22Rv1 (cell line): Measurements from ENCODE around the gene TTC38.

Experiments used
- H3K27ac ChIP-seq: fragments of 450-650 bp; 2 replicates; pipeline ENCODE4 v1.5.1; 2017
- ZFX ChIP-seq: fragments of 450-650 bp; IDR thresholded peaks from 2 replicates; pipeline ENCODE4 v1.6.1; 2017; ENCODE audit warnings: antibody characterized with exemption, borderline replicate concordance
- TF ChIP-seq, protein P1 (sequence below): fragments of 450-650 bp; IDR thresholded peaks from 2 replicates; pipeline ENCODE4 v1.5.1; 2017; ENCODE audit warnings: mild to moderate bottlenecking

Gene TTC38

DNA sequence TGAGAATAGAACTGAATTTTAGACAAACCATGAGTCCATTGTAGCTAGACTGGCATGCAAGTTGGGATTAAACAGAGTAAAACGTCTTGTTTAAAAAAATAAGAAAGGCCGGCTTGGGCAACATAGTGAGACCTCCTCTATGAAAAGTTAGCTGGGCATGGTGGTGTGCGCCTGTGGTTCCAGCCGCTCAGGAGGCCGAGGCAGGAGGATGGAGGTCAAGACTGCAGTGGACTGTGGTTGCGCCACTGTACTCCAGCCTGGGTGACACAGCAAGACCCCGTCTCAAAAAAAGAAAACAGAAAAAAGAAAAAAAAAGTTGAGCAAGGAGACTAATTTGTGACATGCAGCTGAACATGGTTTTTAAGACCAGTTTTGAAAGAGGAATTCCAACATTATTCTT lies 41.2 kb upstream of the TTC38 start:
- TF ChIP-seq, protein P1, sequence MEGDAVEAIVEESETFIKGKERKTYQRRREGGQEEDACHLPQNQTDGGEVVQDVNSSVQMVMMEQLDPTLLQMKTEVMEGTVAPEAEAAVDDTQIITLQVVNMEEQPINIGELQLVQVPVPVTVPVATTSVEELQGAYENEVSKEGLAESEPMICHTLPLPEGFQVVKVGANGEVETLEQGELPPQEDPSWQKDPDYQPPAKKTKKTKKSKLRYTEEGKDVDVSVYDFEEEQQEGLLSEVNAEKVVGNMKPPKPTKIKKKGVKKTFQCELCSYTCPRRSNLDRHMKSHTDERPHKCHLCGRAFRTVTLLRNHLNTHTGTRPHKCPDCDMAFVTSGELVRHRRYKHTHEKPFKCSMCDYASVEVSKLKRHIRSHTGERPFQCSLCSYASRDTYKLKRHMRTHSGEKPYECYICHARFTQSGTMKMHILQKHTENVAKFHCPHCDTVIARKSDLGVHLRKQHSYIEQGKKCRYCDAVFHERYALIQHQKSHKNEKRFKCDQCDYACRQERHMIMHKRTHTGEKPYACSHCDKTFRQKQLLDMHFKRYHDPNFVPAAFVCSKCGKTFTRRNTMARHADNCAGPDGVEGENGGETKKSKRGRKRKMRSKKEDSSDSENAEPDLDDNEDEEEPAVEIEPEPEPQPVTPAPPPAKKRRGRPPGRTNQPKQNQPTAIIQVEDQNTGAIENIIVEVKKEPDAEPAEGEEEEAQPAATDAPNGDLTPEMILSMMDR, result no peak
- no peak for TF ChIP-seq ZFX
- H3K27ac ChIP-seq, result no peak overlapping the region

DNA sequence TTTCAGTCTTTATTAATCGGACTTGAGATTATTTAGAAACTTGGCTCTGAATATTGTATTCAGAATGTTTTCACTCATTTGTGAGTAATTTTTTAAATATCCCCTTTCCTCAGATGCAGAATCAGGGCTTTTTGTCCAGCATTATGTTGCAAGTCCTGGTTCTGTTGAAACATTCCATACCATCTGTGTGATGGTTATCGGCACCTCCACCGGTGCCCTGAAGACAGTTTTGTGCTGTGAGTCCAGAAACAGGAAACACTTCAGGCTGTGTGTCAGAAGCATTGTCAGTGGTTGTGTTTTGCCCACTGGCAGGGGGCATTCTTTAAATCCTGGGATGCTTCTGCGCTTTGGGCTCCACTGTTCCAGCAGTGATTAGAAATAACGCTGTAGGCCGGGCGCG lies 38.1 kb upstream of the TTC38 start:
- H3K27ac ChIP-seq, result no peak overlapping the region
- no peak for TF ChIP-seq ZFX

DNA sequence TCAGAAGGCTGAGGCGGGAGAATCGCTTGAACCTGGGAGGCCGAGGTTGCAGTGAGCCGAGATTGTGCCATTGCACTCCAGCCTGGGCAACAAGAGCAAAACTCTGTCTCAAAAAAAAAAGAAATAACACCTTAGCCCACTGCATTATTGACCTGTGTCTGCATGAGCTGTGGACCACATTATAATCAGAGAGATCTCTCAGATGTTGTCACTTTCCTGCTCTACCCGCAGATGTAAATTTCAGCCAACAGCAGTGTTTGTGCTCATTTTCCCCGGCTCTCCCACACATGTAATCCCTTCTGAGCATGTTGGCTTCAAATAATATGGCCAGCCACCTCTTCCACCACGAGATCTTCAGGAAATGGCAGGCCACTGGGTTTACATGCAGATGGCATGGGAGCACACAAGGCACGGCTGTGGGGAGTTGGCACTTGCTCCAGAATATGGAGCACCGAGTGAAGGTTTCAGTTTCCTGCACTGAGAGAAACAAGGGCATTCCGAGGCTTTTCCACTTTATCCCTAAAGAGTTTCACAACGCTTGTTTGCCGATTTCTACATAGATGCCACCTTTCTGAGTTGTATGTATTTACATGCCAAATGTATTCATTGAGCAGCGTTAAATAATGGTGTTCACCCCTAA lies 37.4 kb upstream of the TTC38 start:
- no peak overlapping the region for H3K27ac ChIP-seq
- TF ChIP-seq, protein P1, result no peak
- no peak for TF ChIP-seq ZFX

DNA sequence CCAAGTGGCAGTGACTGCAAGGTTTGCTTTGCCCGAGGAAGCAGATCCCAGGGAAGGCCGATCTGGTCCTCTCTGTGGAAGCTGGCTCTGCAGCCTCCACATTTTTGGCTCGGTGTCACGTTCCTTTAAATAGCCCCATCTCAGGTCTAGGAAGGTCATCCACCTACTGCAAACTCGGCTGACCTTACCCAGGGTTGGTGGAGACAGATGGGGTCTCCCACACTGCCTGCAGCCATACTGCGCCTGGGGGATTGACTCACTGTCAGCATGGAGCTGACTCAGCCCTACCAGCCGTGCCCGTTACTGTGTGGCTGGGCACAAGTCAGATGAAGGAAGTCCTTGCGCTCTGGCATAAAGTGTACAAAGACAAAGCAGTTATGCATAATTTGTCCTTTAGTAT lies 34.6 kb upstream of the TTC38 start:
- TF ChIP-seq, protein P1, result no peak
- no peak for TF ChIP-seq ZFX
- no peak overlapping the region for H3K27ac ChIP-seq

DNA sequence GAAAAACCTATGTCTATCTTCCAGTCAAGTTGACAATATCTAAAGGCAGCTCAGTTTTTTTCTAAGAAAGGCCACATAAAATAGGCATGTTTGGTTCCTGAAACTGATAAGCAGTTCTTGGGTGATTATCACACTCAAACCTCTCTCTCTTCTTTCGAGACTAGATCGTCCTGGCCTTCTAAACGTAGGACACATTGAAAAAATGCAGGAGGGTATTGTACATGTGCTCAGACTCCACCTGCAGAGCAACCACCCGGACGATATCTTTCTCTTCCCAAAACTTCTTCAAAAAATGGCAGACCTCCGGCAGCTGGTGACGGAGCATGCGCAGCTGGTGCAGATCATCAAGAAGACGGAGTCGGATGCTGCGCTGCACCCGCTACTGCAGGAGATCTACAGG lies 32.8 kb upstream of the TTC38 start:
- TF ChIP-seq, protein P1, result no peak
- no peak for TF ChIP-seq ZFX
- H3K27ac ChIP-seq, result no peak overlapping the region

DNA sequence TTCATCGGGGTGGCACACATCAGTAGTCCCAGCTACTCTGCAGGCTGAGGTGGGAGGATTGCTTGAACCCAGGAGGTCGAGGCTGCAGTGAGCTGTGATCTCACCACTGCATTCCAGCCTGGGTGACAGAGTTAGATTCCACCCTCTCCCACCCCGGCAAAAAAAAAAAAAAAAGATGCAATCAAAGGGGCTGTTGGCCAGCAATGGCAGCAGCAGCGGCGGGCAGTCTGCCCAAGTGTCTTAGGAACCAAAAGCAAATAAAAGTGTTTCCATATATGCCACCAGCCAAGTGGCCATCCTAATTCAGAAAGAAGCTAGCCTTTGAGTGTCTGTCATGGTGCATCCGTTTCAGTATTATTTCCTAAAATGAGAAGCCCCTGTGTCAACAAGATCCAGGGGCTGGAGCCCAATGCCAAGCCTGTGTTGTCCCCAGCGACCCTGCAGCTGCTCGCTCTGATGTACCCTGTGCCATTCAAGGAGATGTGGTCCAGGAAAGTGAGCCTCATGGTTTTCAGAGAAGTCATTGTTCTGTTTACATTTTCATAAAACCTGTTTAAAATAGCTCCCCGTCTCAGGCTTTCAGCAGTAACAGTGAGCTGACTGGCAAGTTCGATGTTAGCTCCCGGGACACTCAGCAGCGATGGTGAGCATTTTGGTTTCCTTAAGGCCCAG lies 30.2 kb upstream of the TTC38 start:
- no peak overlapping the region for H3K27ac ChIP-seq
- TF ChIP-seq, protein P1, result no peak
- no peak for TF ChIP-seq ZFX

DNA sequence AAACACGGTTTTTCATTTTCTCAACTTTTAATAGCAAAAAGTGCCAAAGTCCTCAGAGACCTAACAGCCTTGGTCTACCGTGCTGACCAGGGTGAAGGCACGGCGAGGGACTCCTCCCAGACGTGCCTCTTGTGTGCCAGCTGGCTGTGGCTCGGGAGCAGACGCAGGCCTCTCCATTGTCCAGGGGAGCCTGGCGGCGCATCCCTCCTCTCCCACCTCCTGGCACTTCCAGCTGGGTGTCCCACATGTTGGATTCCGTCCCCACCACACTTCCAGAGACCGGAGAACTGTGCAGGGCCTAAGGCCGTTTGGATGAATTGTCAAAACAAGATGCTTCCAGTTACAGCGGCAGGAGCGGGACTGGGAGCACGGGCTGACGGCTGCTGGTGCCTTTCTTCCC lies 29.3 kb upstream of the TTC38 start:
- TF ChIP-seq ZFX, result no peak
- TF ChIP-seq, protein P1, result no peak
- H3K27ac ChIP-seq, result no peak overlapping the region
